GM12873 (cell line): ENCODE results near the gene NPFFR1.

Experiments used
- CTCF ChIP-seq: IDR thresholded peaks from 2 replicates; pipeline ENCODE4 v1.5.1; 2012; ENCODE audit warnings: low read depth, mild to moderate bottlenecking, moderate library complexity, low read length, control low read depth; ENCODE audit not compliant: insufficient read depth; ENCODE audit errors: missing control alignments

NPFFR1 gene

GRCh38 chr10:70233939-70234300 is 49.9 kb downstream of the NPFFR1 start:
- no peak for TF ChIP-seq CTCF

- TF ChIP-seq CTCF, result peak; percentile 37
Observed at GRCh38 chr10:70233109-70233938, 50.5 kb downstream of the NPFFR1 start, which contains the start of gene PPA1. TSS of gene PPA1 (minus strand) at chr10:70233429. CDS start at chr10:70233327, 102 bp downstream.

- no peak for TF ChIP-seq CTCF
Observed at GRCh38 chr10:70232859-70233108, 51.0 kb downstream of the NPFFR1 start.

- TF ChIP-seq CTCF, result no peak
Observed at GRCh38 chr10:70232155-70232858, 51.5 kb downstream of the NPFFR1 start.

GRCh38 chr10:70228491-70228890 is 55.3 kb downstream of the NPFFR1 start:
- TF ChIP-seq CTCF, result no peak

GRCh38 chr10:70227548-70228320 is 56.1 kb downstream of the NPFFR1 start:
- no peak for TF ChIP-seq CTCF

- no peak for TF ChIP-seq CTCF
Observed at GRCh38 chr10:70223728-70224127, 60.1 kb downstream of the NPFFR1 start.
